Measurements from ENCODE around the gene POGLUT2.

DNA sequence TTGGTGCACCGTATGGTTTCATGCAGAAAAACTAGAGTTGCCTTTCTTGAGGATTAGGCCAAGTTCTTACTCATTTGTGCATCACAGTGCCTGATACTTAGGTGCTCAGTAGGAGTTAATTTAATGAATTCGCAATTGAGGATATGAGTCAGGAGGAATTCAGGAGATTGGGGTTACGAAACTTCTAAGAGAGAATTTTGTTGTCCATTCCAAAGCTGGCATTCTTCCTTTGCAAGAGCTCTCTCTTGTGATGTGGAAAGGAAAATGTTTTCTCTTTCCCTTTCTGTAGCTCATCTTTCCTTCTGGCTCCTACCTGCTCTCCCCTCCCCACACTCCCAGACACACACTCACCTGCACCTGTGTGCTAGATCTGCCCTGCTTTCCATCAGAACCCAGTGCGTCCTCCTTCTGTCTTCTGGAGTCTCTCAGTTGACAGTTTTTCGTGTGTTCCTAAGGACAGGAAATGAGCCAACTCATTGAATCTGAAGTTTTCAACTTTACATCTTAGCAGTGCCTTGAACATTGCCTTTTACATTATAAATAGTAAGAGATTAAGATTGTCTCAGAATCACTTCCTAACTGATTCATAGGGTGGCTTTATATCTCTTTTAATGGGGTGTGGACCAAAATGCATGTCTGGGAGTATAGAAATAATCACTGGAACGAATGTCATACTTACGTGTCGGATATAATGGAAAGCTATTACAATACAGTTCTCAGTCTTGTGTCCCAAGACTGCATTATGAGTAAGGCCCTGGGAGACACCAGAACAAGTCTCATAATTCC, 27.3 kb upstream of the POGLUT2 start:
- TF ChIP-seq, protein P1, sequence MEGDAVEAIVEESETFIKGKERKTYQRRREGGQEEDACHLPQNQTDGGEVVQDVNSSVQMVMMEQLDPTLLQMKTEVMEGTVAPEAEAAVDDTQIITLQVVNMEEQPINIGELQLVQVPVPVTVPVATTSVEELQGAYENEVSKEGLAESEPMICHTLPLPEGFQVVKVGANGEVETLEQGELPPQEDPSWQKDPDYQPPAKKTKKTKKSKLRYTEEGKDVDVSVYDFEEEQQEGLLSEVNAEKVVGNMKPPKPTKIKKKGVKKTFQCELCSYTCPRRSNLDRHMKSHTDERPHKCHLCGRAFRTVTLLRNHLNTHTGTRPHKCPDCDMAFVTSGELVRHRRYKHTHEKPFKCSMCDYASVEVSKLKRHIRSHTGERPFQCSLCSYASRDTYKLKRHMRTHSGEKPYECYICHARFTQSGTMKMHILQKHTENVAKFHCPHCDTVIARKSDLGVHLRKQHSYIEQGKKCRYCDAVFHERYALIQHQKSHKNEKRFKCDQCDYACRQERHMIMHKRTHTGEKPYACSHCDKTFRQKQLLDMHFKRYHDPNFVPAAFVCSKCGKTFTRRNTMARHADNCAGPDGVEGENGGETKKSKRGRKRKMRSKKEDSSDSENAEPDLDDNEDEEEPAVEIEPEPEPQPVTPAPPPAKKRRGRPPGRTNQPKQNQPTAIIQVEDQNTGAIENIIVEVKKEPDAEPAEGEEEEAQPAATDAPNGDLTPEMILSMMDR (IDR thresholded peaks at IDR 0.05), result no peak
- no peak for TF ChIP-seq POLR2A (IDR thresholded peaks at IDR 0.05)
